HepG2 (cell line): ENCODE data around the gene FOXRED2. TPM values are rescaled to one million over a fixed set of nuclear protein-coding genes. Genes with fewer than 3 reads are reported as not detected.
A peak's percentile ranks its signal among the peaks of the same experiment; 100 is the strongest.

ENCODE experiments used
- DMTF1 ChIP-seq: sonication (generic); formaldehyde crosslinking; IDR thresholded peaks from 2 replicates; pipeline ENCODE4 v1.4.0; 2020; ENCODE audit warnings: mild to moderate bottlenecking, missing genetic modification reagents
- DNMT1 ChIP-seq: sonication (generic); formaldehyde crosslinking; IDR thresholded peaks from 2 replicates; pipeline ENCODE4 v1.5.1; 2020; ENCODE audit warnings: mild to moderate bottlenecking, missing genetic modification reagents
- DR1 ChIP-seq: sonication (generic); formaldehyde crosslinking; IDR thresholded peaks from 2 replicates; pipeline ENCODE4 v1.8.0; 2021; ENCODE audit warnings: mild to moderate bottlenecking, missing genetic modification reagents, inconsistent platforms
- E2F2 ChIP-seq: sonication (generic); formaldehyde crosslinking; IDR thresholded peaks from 2 replicates; pipeline ENCODE4 v1.4.0; 2020; ENCODE audit warnings: missing genetic modification reagents, borderline replicate concordance
- ELF1 ChIP-seq: sonication (generic); formaldehyde crosslinking; IDR thresholded peaks from 2 replicates; pipeline ENCODE4 v1.4.0; 2020; ENCODE audit warnings: missing genetic modification reagents
- ERF ChIP-seq: IDR thresholded peaks from 2 replicates; pipeline ENCODE4 v1.6.1; 2018; ENCODE audit warnings: missing biosample characterization, missing genetic modification reagents
- HDAC1 ChIP-seq: sonication (generic); formaldehyde crosslinking; IDR thresholded peaks from 2 replicates; pipeline ENCODE4 v1.5.1; 2020; ENCODE audit warnings: mild to moderate bottlenecking, missing genetic modification reagents
- MYNN ChIP-seq: sonication (generic); formaldehyde crosslinking; IDR thresholded peaks from 2 replicates; pipeline ENCODE4 v1.4.0; 2020; ENCODE audit warnings: mild to moderate bottlenecking, low read depth, missing genetic modification reagents
- MZF1 ChIP-seq: sonication (generic); formaldehyde crosslinking; IDR thresholded peaks from 2 replicates; pipeline ENCODE4 v1.8.1; 2023; ENCODE audit warnings: mild to moderate bottlenecking, missing genetic modification reagents, borderline replicate concordance
- RNF2 ChIP-seq: fragments of 450-650 bp; conservative IDR thresholded peaks from 2 replicates; pipeline ENCODE4 v1.6.1; 2016; ENCODE audit warnings: low read depth
- TARDBP ChIP-seq: sonication (generic); formaldehyde crosslinking; IDR thresholded peaks from 2 replicates; pipeline ENCODE4 v1.8.0; 2022; ENCODE audit warnings: mild to moderate bottlenecking, missing genetic modification reagents
- TEF ChIP-seq: sonication (generic); formaldehyde crosslinking; IDR thresholded peaks from 2 replicates; pipeline ENCODE4 v1.5.0; 2020; ENCODE audit warnings: missing genetic modification reagents
- TMF1 ChIP-seq: sonication (generic); formaldehyde crosslinking; IDR thresholded peaks from 2 replicates; pipeline ENCODE4 v1.8.1; 2022; ENCODE audit warnings: low read depth, missing genetic modification reagents
- ZNF264 ChIP-seq: sonication (generic); formaldehyde crosslinking; IDR thresholded peaks from 2 replicates; pipeline ENCODE4 v1.4.0; 2020; ENCODE audit warnings: missing genetic modification reagents
- ZNF292 ChIP-seq: sonication (generic); formaldehyde crosslinking; IDR thresholded peaks from 2 replicates; pipeline ENCODE4 v1.8.1; 2022; ENCODE audit warnings: mild to moderate bottlenecking, low read depth, missing genetic modification reagents, borderline replicate concordance
- ZNF317 ChIP-seq: sonication (generic); formaldehyde crosslinking; IDR thresholded peaks from 2 replicates; pipeline ENCODE4 v1.5.0; 2020; ENCODE audit warnings: mild to moderate bottlenecking, missing genetic modification reagents
- ZNF724P ChIP-seq: sonication (generic); formaldehyde crosslinking; IDR thresholded peaks from 2 replicates; pipeline ENCODE4 v1.8.0; 2022; ENCODE audit warnings: missing genetic modification reagents, borderline replicate concordance
- ZNF782 ChIP-seq: sonication (generic); formaldehyde crosslinking; IDR thresholded peaks from 2 replicates; pipeline ENCODE4 v1.4.0; 2020; ENCODE audit warnings: missing genetic modification reagents, mild to moderate bottlenecking, borderline replicate concordance
- ZSCAN12 ChIP-seq: sonication (generic); formaldehyde crosslinking; IDR thresholded peaks from 2 replicates; pipeline ENCODE4 v1.9.0; 2021; ENCODE audit warnings: mild to moderate bottlenecking, missing genetic modification reagents
- polyA plus RNA-seq, 8 experiments: library from polyadenylated mRNA; depleted of rRNA in 3 of 8; stranded (reverse) in 7 of 8; unstranded in 1 of 8; fragments of >200 nt; fragmentation: Illumina TruSeq in 4 of 8; extraction: Trizol in 4 of 8; gene quantifications; 2 replicates each; pipeline versions ENCODE4 v1.2.1 to v1.2.3, GENCODE V29; 2011 to 2016; ENCODE audit warnings: low read depth in 4 of 8, missing spikeins in 1 of 8, mixed read lengths in 1 of 8; ENCODE audit not compliant: insufficient read depth in 1 of 8
- total RNA-seq, 5 experiments: library from RNA; depleted of rRNA; stranded (reverse); fragments of >200 nt; fragmentation: Illumina TruSeq; extraction: Trizol; gene quantifications; 2 replicates each; pipeline ENCODE4 v1.2.3, GENCODE V29; 2016; ENCODE audit warnings: low read depth in 1 of 5

Gene FOXRED2
- total and polyA plus RNA-seq, 2 of the 13 experiments (the other 11 are each of a cell fraction or from before 2014, with no cell fraction given): 9.3 to 28.1 TPM

- TF ChIP-seq ERF (peak; percentile 72; the same call in 1 of the 2 replicates), DNMT1 (CRISPR knock-in tag) (no peak), HDAC1 (peak; percentile 95), DMTF1 (CRISPR knock-in tag) (0 out of 2 replicates have a peak, but pooled peaks have one; percentile 40), ZSCAN12 (peak; percentile 66; the same call in 1 of the 2 replicates), E2F2 (CRISPR knock-in tag) (0 out of 2 replicates have a peak, but pooled peaks have one; percentile 70), RNF2 (peak; percentile 78), MZF1 (CRISPR knock-in tag) (0 out of 2 replicates have a peak, but pooled peaks have one; percentile 41), ZNF724P (CRISPR knock-in tag) (peak; percentile 38), ZNF317 (CRISPR knock-in tag) (peak; percentile 49; the same call in 1 of the 2 replicates), DR1 (CRISPR knock-in tag) (peak; percentile 89), ZNF782 (CRISPR knock-in tag) (0 out of 2 replicates have a peak, but pooled peaks have one; percentile 37), TMF1 (CRISPR knock-in tag) (no peak), ZNF292 (CRISPR knock-in tag) (peak; percentile 83; the same call in 1 of the 2 replicates), TEF (CRISPR knock-in tag) (no peak), TARDBP (peak; percentile 66; the same call in 1 of the 2 replicates), ZNF264 (CRISPR knock-in tag) (peak; percentile 69; the same call in 1 of the 2 replicates), ELF1 (CRISPR knock-in tag) (peak; percentile 99), MYNN (CRISPR knock-in tag) (no peak)
Measured at GRCh38 chr22:36528795-36529751, 22.2 kb upstream of the FOXRED2 start, which contains the start of gene EIF3D (continued).
